Ovary (tissue), 9 donors: ENCODE measurements around the gene SPPL3. TPM values are rescaled to one million over a fixed set of nuclear protein-coding genes. Genes with fewer than 3 reads are reported as not detected.

Experiments
- DNase-seq, 5 donors: peaks; one replicate each; pipeline ENCODE4 v3.0.0-alpha.2; 2019 to 2020
- H3K27ac ChIP-seq, 2 donors: fragments of 200-600 bp; one replicate each; pipeline versions ENCODE4 v1.5.1 to v1.8.0; 2019 to 2022
- H3K27me3 ChIP-seq: fragments of 200-600 bp; one replicate; pipeline ENCODE4 v1.8.0; 2022
- H3K36me3 ChIP-seq: fragments of 200-600 bp; sonication (generic); one replicate; pipeline ENCODE4 v1.5.1; 2019
- H3K4me1 ChIP-seq: one replicate; pipeline ENCODE4 v1.8.1; 2013; ENCODE audit warnings: mild to moderate bottlenecking, moderate library complexity; ENCODE audit not compliant: insufficient read depth
- H3K4me3 ChIP-seq: fragments of 200-600 bp; sonication (generic); one replicate; pipeline ENCODE4 v1.5.1; 2017
- H3K9me3 ChIP-seq, 2 donors: fragments of 200-600 bp in 1 of 2; sonication (generic) in 1 of 2; one replicate each; pipeline versions ENCODE4 v1.5.1 to v1.8.1; 2013 to 2019; ENCODE audit warnings: mild to moderate bottlenecking in 1 of 2, moderate library complexity in 1 of 2
- EP300 ChIP-seq: sonication (generic); formaldehyde crosslinking; IDR thresholded peaks from one replicate; pipeline ENCODE4 v1.6.1; 2017; ENCODE audit warnings: antibody characterized with exemption
- POLR2A ChIP-seq: fragments of 450-650 bp; IDR thresholded peaks from one replicate; pipeline ENCODE4 v1.6.1; 2017; ENCODE audit warnings: antibody characterized with exemption, mild to moderate bottlenecking, moderate library complexity
- WGBS, 3 donors: extraction: QIAGEN DNeasy Blood & Tissue Kit in 1 of 3; methylation state at CpG; one replicate each; pipeline versions ENCODE4 v1.1.5 to v1.1.7; 2013 to 2017; 5-methylcytosine and 5-hydroxymethylcytosine counted together
- intact Hi-C, 4 donors: fragments of 100-400 bp; cut with DNase I; formaldehyde crosslinking; loops; one replicate each; pipeline versions ENCODE4 v1.11.0 to v1.15.1; 2022 to 2023
- polyA plus RNA-seq, 2 donors: library from polyadenylated mRNA; stranded (reverse); fragments of 200-250 nt in 1 of 2; fragments of 350-450 nt in 1 of 2; fragmentation: Illumina TruSeq in 1 of 2; extraction: RNeasy Lipid Tissue Mini Kit (QIAGEN cat#74804) in 1 of 2; gene quantifications; one replicate each; pipeline ENCODE4 v1.2.3, GENCODE V29; 2013 to 2014
- total RNA-seq, 7 donors: library from RNA; depleted of rRNA in 2 of 7; stranded (reverse); fragments of >200 nt in 2 of 7; fragmentation: NEBNext Ultra II Directional in 3 of 7; extraction: Animal tissue kit (Norgen Biotek cat#: 25700) in 3 of 7; gene quantifications; one replicate each; pipeline versions ENCODE4 v1.1.0 to v1.2.4, GENCODE V29; 2016 to 2023
- TF ChIP-seq, protein P1 (sequence below), 3 donors: fragments of 450-650 bp in 2 of 3; fragments of 200-600 bp in 1 of 3; IDR thresholded peaks; one replicate each; pipeline versions ENCODE4 v1.5.1 to v1.8.0; 2016 to 2022; ENCODE audit warnings: antibody characterized with exemption in 3 of 3, mild to moderate bottlenecking in 1 of 3
- donor health status: DM: no; HTN: no; CAD: no; lungs with moderate emphysema.
- donor health status: DM: no; HTN: no; CAD: no.
- donor health status: Bipolar disorder and iron deficiency.
- donor health status: DM: yes; HTN: yes; CAD: no.
- donor health status: DM: no; HTN: no; CAD: no.
- donor health status: DM: yes; HTN: yes; CAD: no.

The SPPL3 gene
- total and polyA plus RNA-seq, 9 donors, result 24.2 to 87.4 (median 51.9) TPM

DNA sequence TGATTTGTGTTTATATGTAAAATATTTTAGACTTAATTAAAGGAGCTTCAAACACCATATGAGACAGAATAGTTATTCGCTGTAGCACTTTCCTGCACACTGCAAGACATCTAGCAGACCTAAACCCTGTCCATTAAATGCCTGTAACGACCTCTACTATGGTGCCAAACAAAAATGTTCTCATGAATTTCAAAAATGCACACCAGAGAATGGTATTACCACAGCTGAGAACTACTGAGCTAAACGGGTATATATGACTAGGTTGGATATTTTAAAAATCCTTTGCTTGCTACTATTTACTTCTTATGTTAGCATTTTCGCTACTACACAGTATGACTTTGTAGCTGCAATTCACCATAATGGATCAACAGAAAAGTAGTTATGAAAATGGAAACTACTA, 34.8 kb downstream of the SPPL3 start:
- TF ChIP-seq EP300 (no peak), POLR2A (no peak)
- TF ChIP-seq, protein P1, sequence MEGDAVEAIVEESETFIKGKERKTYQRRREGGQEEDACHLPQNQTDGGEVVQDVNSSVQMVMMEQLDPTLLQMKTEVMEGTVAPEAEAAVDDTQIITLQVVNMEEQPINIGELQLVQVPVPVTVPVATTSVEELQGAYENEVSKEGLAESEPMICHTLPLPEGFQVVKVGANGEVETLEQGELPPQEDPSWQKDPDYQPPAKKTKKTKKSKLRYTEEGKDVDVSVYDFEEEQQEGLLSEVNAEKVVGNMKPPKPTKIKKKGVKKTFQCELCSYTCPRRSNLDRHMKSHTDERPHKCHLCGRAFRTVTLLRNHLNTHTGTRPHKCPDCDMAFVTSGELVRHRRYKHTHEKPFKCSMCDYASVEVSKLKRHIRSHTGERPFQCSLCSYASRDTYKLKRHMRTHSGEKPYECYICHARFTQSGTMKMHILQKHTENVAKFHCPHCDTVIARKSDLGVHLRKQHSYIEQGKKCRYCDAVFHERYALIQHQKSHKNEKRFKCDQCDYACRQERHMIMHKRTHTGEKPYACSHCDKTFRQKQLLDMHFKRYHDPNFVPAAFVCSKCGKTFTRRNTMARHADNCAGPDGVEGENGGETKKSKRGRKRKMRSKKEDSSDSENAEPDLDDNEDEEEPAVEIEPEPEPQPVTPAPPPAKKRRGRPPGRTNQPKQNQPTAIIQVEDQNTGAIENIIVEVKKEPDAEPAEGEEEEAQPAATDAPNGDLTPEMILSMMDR (IDR thresholded peaks at IDR 0.05), result no peak
- Histone ChIP-seq H3K27me3 (no peaks in the 10 kb centered on the region), H3K4me1 (peaks cover 6% of the 10 kb centered on the region), H3K9me3 (no peaks in the 10 kb centered on the region), H3K4me3 (no peak overlapping the region), H3K27ac (no peak overlapping the region), H3K36me3 (no peaks in the 10 kb centered on the region)
- intact Hi-C loops, result no loop called here
- no peak for DNase-seq
- WGBS, 3 donors, result 72 to 84% (median 80%) methylated on average over 4 of the region's 4 CpGs

DNA sequence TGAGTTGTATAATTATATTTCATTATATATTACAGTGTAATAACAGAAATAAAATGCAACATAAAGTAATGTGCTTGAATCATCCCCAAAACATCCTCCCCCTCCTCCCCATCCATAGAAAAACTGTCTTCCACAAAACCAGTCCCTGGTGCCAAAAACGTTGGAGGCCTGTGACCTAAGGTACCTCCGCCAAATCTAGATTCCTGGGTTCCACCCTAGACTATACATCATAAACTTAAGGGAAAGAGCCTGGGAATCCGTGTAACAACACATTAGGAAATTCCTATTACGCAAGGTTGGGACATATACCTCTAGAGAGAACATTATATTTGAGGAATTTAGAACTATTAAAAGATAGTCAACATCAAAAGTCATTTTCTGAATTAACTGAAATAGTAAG, 38.0 kb downstream of the SPPL3 start:
- no peak overlapping the region for H3K27ac ChIP-seq
- no peaks in the 10 kb centered on the region for H3K9me3 ChIP-seq
- intact Hi-C loops, result no loop called here
- no peaks in the 10 kb centered on the region for H3K27me3 ChIP-seq
- peaks cover 7% of the 10 kb centered on the region for H3K4me1 ChIP-seq
- WGBS, 3 donors, result 64 to 71% (median 68%) methylated on average over 4 of the region's 4 CpGs
- TF ChIP-seq, protein P1 (IDR thresholded peaks at IDR 0.05), result no peak
- no peak for TF ChIP-seq EP300
- TF ChIP-seq POLR2A, result no peak
- no peaks in the 10 kb centered on the region for H3K36me3 ChIP-seq
- no peak for DNase-seq
- no peak overlapping the region for H3K4me3 ChIP-seq

DNA sequence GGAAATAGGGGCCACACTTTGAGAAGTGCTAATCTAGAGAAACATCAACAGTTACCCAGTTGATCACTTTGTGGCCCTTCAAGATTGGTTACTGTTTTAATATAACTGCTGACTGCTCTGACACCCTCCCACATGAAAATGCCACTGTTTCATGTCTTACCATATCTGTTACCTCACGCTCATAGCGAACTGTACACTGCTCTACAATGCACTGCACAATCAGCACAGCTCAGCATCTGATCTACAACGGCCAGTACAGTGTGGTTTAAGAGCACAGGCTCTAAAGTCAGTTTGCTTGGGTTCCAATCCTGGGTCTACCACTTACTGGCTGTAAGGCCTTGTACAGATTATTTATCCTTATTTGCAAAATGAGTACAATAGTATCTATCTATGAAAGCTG, 39.1 kb downstream of the SPPL3 start:
- 84 to 89% (median 85%) methylated on average over 3 of the region's 3 CpGs for WGBS, 3 donors
- no peaks in the 10 kb centered on the region for H3K27me3 ChIP-seq
- no peaks in the 10 kb centered on the region for H3K36me3 ChIP-seq
- no peaks in the 10 kb centered on the region for H3K9me3 ChIP-seq
- no peak overlapping the region for H3K4me3 ChIP-seq
- H3K27ac ChIP-seq, result no peak overlapping the region
- intact Hi-C loops, result no loop called here
- DNase-seq, result no peak
- TF ChIP-seq, protein P1 (IDR thresholded peaks at IDR 0.05), result no peak
- TF ChIP-seq POLR2A (no peak), EP300 (no peak)
- peaks cover 7% of the 10 kb centered on the region for H3K4me1 ChIP-seq

DNA sequence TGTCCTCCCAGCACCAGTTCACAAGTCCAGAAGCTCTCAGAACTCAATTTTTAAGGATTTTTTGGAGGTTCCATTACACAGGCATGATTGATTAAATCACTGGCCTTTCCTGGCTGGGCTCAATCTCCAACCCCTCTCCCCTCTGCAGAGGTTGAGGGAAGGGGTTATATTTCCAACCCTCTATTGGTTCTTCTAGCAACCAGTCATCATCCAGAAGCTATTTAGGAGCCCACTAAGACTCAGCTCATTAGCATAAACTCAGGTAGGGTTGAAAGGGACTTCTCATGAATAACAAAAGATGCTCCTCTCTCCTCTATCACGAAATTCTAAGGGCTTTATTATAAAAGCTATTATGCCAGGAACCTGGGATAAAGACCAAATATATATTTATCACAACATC, 41.5 kb downstream of the SPPL3 start:
- Histone ChIP-seq H3K9me3 (no peaks in the 10 kb centered on the region), H3K36me3 (no peaks in the 10 kb centered on the region), H3K27ac (no peak overlapping the region), H3K4me1 (peaks cover 7% of the 10 kb centered on the region), H3K27me3 (no peaks in the 10 kb centered on the region), H3K4me3 (no peak overlapping the region)
- WGBS, 3 donors, result 86 to 95% (median 92%) methylated on average over 1 of the region's 1 CpG
- intact Hi-C loops, result no loop called here
- no peak for DNase-seq
- TF ChIP-seq POLR2A (no peak), EP300 (no peak)
- TF ChIP-seq, protein P1 (IDR thresholded peaks at IDR 0.05), result no peak
